SW 1271 (cell line): ENCODE data around the gene ARID3A.
"Not testable (repeated sequence)": the region's sequence is repeated elsewhere in the genome, so short reads cannot be mapped to it uniquely, and the experiment has no call there.

Experiments used
- DNase-seq, 2 experiments: peaks; one replicate each; lab custom pipeline; 2025; lab: John Stamatoyannopoulos, UW

The ARID3A gene, protein sequence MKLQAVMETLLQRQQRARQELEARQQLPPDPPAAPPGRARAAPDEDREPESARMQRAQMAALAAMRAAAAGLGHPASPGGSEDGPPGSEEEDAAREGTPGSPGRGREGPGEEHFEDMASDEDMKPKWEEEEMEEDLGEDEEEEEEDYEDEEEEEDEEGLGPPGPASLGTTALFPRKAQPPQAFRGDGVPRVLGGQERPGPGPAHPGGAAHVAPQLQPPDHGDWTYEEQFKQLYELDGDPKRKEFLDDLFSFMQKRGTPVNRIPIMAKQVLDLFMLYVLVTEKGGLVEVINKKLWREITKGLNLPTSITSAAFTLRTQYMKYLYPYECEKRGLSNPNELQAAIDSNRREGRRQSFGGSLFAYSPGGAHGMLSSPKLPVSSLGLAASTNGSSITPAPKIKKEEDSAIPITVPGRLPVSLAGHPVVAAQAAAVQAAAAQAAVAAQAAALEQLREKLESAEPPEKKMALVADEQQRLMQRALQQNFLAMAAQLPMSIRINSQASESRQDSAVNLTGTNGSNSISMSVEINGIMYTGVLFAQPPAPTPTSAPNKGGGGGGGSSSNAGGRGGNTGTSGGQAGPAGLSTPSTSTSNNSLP

DNA sequence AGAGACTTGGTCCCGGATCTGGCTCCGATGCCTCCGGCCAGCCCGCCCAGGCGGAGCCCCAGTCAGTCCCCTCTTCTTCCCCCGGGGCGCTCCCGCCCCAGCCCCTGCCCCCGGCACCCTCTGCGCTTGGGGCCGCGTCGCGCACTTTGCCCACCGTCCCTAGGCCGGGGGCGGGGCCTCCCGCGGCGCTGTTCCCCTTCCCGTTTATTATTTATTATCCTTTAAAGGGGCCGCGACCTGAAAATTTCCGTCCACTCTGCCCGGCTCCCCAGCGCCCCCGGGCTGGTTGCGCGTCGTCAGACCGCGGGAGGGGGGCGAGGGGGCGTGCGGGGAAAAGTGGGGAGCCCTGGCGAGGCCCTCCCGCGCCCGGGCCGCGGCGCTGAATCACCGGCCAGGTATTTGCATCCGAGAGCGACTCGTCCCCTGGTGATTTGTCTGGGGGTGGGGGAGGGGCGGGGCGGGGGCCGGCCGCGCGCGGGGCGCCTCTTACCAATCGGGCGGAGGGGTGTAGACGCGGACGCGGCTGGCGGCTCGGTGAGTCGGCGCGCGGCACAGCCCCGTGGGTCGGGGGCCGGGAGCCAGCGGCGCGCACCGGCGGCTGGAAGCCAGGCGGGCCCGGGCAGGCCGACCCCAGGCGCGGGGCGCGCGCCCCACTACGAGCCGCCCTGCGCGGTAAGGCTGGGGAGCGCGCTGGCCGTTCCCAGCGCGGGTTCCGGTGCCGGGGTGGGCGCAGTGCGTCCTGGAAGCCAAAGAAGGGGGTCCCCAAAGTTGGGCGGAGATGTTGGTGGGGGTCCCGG lies at the start of gene ARID3A:
TSS of gene ARID3A (plus strand) at position 510 of the 797 bp plus-strand sequence. CDS start 3,494 bp downstream, outside the sequence.
- DNase-seq = peak; percentile 63 to 86

DNA sequence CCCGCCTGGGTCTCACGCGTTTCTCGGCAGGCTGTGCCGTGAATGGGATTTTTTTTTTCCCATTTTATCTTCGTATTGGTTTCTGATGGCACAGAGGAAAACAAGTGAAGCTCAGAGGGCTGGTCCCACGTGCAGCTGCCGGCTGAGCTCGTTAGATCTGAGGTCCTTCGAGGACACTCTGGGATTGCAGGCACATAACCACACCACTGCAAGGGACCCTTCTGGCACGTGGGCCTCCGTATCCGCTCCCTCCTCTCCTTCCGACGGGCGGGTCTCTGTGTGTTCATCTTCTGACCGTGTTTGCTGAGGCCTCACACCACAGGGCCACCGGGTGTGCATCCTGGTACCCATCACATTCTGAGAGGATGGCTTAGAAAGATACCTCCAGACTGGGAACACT lies 49.7 kb upstream of the ARID3A start:
- no peak for DNase-seq

- DNase-seq = no peak
Measured at GRCh38 chr19:876780-877314, 49.0 kb upstream of the ARID3A start.

DNA sequence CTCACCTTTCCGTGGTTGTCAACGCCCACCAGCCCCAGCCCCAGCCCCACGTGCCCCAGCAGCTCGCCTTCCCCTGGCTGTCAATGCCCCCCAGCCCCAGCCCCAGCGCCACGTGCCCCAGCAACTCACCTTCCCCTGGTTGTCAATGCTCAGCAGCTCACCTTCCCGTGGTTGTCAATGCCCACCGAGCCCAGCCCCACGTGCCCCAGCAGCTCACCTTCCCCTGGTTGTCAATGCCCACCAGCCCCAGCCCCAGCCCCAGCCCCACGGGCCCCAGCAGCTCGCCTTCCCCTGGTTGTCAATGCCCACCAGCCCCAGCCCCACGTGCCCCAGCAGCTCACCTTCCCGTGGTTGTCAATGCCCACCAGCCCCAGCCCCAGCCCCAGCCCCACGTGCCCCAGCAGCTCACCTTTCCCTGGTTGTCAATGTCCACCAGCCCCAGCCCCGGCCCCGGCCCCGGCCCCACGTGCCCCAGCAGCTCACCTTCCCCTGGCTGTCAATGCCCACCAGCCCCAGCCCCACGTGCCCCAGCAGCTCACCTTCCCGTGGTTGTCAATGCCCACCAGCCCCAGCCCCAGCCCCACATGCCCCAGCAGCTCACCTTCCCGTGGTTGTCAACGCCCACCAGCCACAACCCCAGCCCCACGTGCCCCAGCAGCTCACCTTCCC lies 47.7 kb upstream of the ARID3A start:
- DNase-seq = not testable (repeated sequence)

DNA sequence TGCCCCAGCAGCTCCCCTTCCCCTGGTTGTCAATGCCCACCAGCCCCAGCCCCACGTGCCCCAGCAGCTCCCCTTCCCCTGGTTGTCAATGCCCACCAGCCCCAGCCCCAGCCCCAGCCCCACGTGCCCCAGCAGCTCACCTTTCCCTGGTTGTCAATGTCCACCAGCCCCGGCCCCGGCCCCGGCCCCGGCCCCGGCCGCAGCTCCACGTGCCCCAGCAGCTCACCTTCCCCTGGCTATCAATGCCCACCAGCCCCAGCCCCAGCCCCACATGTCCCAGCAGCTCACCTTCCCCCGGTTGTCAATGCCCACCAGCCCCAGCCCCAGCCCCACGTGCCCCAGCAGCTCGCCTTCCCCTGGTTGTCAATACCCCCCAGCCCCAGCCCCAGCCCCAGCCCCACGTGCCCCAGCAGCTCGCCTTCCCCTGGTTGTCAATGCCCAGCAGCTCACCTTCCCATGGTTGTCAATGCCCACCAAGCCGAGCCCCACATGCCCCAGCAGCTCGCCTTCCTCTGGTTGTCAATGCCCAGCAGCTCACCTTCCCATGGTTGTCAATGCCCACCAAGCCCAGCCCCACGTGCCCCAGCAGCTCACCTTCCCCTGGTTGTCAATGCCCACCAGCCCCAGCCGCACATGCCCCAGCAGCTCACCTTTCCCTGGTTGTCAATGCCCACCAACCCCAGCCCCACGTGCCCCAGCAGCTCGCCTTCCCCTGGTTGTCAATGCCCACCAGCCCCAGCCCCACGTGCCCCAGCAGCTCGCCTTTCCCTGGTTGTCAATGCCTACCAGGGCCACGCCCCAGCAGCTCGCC lies 46.9 kb upstream of the ARID3A start:
- not testable (repeated sequence) for DNase-seq

- no peak for DNase-seq
Measured at GRCh38 chr19:879711-880438, 46.0 kb upstream of the ARID3A start.

DNA sequence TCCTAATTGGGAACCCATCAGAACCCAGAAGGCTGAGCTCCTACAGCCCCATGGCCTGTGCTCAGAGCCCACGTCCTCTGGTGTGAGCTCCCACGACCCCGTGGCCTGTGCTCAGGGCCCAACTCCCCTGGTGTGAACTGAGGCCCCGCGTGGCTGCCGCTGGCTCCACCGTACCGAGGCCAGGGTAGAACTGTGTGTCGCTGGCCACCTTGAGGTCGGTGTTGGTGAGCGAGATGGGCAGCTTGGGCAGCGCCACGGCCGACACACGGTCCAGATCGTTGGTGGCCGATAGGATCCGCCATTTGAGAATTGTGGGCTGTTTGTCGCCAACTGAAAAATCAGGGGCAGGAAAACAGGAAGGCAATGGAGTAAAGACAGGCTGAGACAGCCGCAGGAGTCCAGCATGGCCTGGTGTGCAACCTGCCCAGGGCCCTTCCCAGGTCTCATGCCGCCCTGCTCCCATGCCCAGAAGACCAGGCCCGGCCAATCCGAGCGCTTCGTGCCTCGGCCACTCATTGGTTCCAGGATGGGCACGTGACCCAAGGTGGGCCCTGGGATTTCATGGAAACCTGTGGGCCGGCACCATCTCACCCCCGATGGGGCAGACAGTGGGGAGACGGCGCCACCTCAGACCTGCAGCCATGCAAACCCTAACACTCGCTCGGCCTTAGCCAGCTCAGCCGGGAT lies 44.3 kb upstream of the ARID3A start:
- DNase-seq = no peak

DNA sequence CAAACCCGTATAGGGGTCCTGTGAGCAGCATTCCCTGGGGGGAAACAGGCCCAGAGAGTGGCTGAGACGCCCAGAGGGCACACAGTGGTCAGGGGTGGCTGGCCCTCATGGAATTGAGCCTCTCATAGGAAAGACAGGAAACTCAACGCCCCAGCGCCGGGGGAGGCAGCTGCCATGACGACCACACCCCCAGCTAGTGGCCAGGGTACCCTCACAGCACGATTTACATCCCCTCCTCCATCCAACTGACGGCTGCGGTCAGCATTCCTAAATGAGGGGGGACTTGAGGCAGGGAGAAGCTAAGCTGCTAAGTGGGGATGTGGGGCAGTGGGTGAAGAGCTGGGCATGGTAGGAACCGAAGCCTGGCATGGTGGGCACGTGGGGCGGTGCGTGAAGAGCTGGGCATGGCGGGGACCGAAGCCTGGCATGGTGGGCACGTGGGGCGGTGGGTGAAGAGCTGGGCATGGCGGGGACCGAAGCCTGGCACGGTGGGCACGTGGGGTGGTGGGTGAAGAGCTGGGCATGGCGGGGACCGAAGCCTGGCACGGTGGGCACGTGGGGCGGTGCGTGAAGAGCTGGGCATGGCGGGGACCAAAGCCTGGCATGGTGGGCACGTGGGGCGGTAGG lies 42.9 kb upstream of the ARID3A start:
- DNase-seq = no peak

- no peak for DNase-seq
Measured at GRCh38 chr19:883661-884211, 42.1 kb upstream of the ARID3A start.

- no peak for DNase-seq
Measured at GRCh38 chr19:884420-885211, 41.2 kb upstream of the ARID3A start.

DNA sequence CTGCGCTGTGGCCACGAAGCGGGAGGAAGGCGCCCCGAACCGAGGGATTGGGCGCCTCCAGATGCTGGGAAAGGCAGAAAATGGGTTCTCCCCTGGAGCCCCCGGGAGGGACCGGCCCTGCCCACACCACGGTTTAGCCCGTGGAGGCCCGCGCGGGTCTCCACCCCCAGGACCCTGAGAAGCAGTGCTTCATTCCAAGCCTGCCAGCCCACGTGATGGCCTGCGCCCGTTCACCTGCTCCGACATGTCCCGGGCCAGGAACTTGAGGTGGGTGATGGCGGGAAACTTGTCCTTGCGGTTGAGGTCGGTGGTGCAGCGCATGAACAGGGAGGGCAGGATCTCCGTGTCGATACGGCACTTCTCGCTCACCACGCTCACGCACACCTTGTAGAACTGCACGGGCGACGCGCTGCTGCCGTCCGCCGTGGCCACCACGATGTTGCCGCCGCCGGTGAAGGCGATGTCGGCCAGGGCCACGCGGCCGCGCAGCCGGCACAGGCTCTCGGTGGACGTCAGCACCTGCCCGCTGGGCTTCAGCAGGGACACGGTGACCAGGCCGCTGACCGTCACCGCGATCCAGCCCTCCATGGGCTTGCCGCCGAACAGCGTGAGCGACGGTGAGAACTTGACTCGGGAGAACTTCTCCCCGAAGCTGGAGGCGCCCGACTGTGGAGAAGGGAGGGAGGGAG lies 40.2 kb upstream of the ARID3A start:
- DNase-seq = no peak

- DNase-seq = no peak
Measured at GRCh38 chr19:887072-887471, 38.8 kb upstream of the ARID3A start.

- DNase-seq = no peak
Measured at GRCh38 chr19:887599-887998, 38.2 kb upstream of the ARID3A start.

DNA sequence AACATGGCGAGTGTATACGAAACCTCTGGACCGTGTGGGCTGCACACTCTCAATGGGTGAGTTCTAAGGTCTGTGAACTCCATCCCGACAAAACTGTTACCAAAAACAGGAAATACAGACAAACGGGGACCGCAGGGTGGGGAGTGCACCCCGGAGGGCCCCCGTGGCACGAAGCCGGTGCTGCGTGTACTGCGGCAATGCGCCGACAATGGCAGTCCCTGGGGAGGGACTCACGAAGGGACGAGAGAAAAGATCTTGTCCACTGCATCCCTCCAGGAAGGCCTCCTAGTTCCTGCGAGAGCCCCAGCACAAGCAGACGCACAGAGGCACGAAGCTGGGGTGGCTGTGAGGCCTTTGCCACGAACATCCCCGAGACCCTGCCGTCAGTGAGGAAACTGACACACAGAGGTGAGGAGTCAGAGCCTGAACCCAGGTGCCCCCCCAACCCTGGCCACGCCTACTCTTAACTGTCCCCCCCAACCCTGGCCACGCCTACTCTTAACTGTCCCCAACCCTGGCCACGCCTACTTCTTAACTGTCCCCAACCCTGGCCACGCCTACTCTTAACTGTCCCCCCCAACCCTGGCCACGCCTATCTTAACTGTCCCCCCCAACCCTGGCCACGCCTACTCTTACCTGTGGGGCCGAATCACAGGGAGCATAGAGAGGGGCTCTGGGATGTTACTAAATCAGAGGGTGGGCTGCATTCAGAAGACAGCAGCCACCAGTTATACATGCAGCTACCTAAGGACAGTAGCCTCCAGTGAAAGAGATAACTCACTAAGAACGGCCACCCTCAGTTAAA lies 37.1 kb upstream of the ARID3A start:
- no peak for DNase-seq

- no peak for DNase-seq
Measured at GRCh38 chr19:889662-890295, 36.1 kb upstream of the ARID3A start.

GRCh38 chr19:890831-891230 lies 35.0 kb upstream of the ARID3A start:
- DNase-seq = no peak
